MCF 10A (cell line): ENCODE results near the gene CCDC12. TPM values are rescaled to one million over a fixed set of nuclear protein-coding genes. Genes with fewer than 3 reads are reported as not detected.

Experiments used
- BruUV-seq: library from RNA; stranded (reverse); fragments of 400-500 nt; replicated peaks from 2 replicates; lab custom pipeline; 2021; lab: Mats Ljungman, UMichigan
- CTCF ChIA-PET: fragments of 300-600 bp; sonication (Branson Sonifier 250); formaldehyde crosslinking; extraction: SDS; loops from one replicate; lab custom pipeline; 2021; ENCODE audit warnings: antibody characterized with exemption, inconsistent platforms; lab: Yijun Ruan, JAX
- POLR2A ChIA-PET: fragments of 300-600, 350-650 bp; sonication (Branson Sonifier 250); formaldehyde crosslinking; extraction: SDS; loops from one replicate; lab custom pipeline; 2020; ENCODE audit warnings: antibody characterized with exemption, inconsistent platforms; lab: Yijun Ruan, JAX
- DNase-seq: peaks from one replicate; pipeline ENCODE4 v3.0.0-alpha.2; 2018; ENCODE audit not compliant: unreplicated experiment
- H3K27ac Mint-ChIP-seq: one replicate; pipeline ENCODE4 v1.8.0; 2022; ENCODE audit warnings: mild to moderate bottlenecking, low read depth, mixed read lengths; ENCODE audit not compliant: unreplicated experiment
- H3K27me3 Mint-ChIP-seq: one replicate; pipeline ENCODE4 v1.8.0; 2022; ENCODE audit warnings: mixed read lengths; ENCODE audit not compliant: insufficient read depth, unreplicated experiment
- H3K36me3 Mint-ChIP-seq: one replicate; pipeline ENCODE4 v1.8.0; 2022; ENCODE audit warnings: mild to moderate bottlenecking, moderate library complexity, mixed read lengths; ENCODE audit not compliant: insufficient read depth, unreplicated experiment
- H3K4me1 Mint-ChIP-seq: one replicate; pipeline ENCODE4 v1.8.0; 2022; ENCODE audit warnings: mixed read lengths; ENCODE audit not compliant: insufficient read depth, unreplicated experiment
- H3K4me3 Mint-ChIP-seq: one replicate; pipeline ENCODE4 v1.8.0; 2022; ENCODE audit warnings: mild to moderate bottlenecking, moderate library complexity, mixed read lengths; ENCODE audit not compliant: unreplicated experiment
- H3K9me3 Mint-ChIP-seq: one replicate; pipeline ENCODE4 v1.8.0; 2022; ENCODE audit warnings: mixed read lengths; ENCODE audit not compliant: unreplicated experiment
- CTCF ChIP-seq: fragments of 200-600 bp; IDR thresholded peaks from one replicate; pipeline ENCODE4 v1.8.0; 2022; ENCODE audit warnings: antibody characterized with exemption, mild to moderate bottlenecking; ENCODE audit not compliant: unreplicated experiment
- intact Hi-C: fragments of 100-400 bp; cut with micrococcal nuclease; formaldehyde crosslinking; loops from 2 replicates; pipeline ENCODE4 v1.14.1; 2022
- total RNA-seq: library from RNA; stranded (reverse); gene quantifications from 2 replicates; pipeline ENCODE4 v1.2.3, GENCODE V29; 2022

Gene CCDC12
- total RNA-seq, 1 experiment from 2014 or later = 45.9 TPM

- Mint-ChIP-seq H3K27me3 (no peaks in the 10 kb centered on the region), H3K27ac (no peak overlapping the region), H3K36me3 (peaks cover 6% of the 10 kb centered on the region), H3K4me1 (peaks cover 5% of the 10 kb centered on the region), H3K9me3 (no peaks in the 10 kb centered on the region), H3K4me3 (no peak overlapping the region)
- ChIA-PET POLR2A (interaction anchor here (1.0 kb wide), 1 partner anchor 58 kb away, joined by 4 read pairs; no protein-coding TSS in a partner anchor), CTCF (interaction anchor here (0.6 kb wide), 1 partner anchor 273 kb away, joined by 3 read pairs; no protein-coding TSS in a partner anchor)
- intact Hi-C loops = no loop called here
- DNase-seq = no peak
- TF ChIP-seq CTCF = no peak
- BruUV-seq = no TSS peak
These were observed 19.5 kb upstream of the CCDC12 start for GRCh38 chr3:46995901-46996562.

GRCh38 chr3:46994801-46995731 lies 18.5 kb upstream of the CCDC12 start:
- intact Hi-C loops = no loop called here
- H3K4me1 Mint-ChIP-seq = no peaks in the 10 kb centered on the region
- H3K36me3 Mint-ChIP-seq = peaks cover 6% of the 10 kb centered on the region
- no peaks in the 10 kb centered on the region for H3K9me3 Mint-ChIP-seq
- CTCF ChIA-PET = interaction anchor here (0.5 kb wide), 1 partner anchor 38 kb away, joined by 3 read pairs; no protein-coding TSS in a partner anchor
- POLR2A ChIA-PET = no interaction called here
- no TSS peak for BruUV-seq
- DNase-seq = no peak
- H3K27ac Mint-ChIP-seq = no peak overlapping the region
- no peak for TF ChIP-seq CTCF
- H3K27me3 Mint-ChIP-seq = no peaks in the 10 kb centered on the region
- H3K4me3 Mint-ChIP-seq = no peak overlapping the region

GRCh38 chr3:46993986-46994385 lies 17.4 kb upstream of the CCDC12 start:
- intact Hi-C loops = no loop called here
- Mint-ChIP-seq H3K27ac (no peak overlapping the region), H3K4me1 (peaks cover 5% of the 10 kb centered on the region), H3K27me3 (no peaks in the 10 kb centered on the region), H3K9me3 (no peaks in the 10 kb centered on the region), H3K4me3 (no peak overlapping the region), H3K36me3 (peaks cover 9% of the 10 kb centered on the region)
- no peak for DNase-seq
- ChIA-PET POLR2A (no interaction called here), CTCF (no interaction called here)
- no TSS peak for BruUV-seq
- TF ChIP-seq CTCF = no peak

- Mint-ChIP-seq H3K4me1 (peaks cover 5% of the 10 kb centered on the region), H3K27ac (no peak overlapping the region), H3K9me3 (no peaks in the 10 kb centered on the region), H3K36me3 (peaks cover 10% of the 10 kb centered on the region), H3K27me3 (no peaks in the 10 kb centered on the region), H3K4me3 (no peak overlapping the region)
- intact Hi-C loops = no loop called here
- CTCF ChIA-PET = no interaction called here
- DNase-seq = no peak
- BruUV-seq = no TSS peak
- no peak for TF ChIP-seq CTCF
- POLR2A ChIA-PET = no interaction called here
These were observed 16.7 kb upstream of the CCDC12 start for GRCh38 chr3:46993292-46993691.
